NCI-H69 (cell line): Measurements from ENCODE around the gene ZNF749.

ENCODE experiments used
- DNase-seq: peaks from one replicate; lab custom pipeline; 2025; lab: John Stamatoyannopoulos, UW

ZNF749 gene

DNA sequence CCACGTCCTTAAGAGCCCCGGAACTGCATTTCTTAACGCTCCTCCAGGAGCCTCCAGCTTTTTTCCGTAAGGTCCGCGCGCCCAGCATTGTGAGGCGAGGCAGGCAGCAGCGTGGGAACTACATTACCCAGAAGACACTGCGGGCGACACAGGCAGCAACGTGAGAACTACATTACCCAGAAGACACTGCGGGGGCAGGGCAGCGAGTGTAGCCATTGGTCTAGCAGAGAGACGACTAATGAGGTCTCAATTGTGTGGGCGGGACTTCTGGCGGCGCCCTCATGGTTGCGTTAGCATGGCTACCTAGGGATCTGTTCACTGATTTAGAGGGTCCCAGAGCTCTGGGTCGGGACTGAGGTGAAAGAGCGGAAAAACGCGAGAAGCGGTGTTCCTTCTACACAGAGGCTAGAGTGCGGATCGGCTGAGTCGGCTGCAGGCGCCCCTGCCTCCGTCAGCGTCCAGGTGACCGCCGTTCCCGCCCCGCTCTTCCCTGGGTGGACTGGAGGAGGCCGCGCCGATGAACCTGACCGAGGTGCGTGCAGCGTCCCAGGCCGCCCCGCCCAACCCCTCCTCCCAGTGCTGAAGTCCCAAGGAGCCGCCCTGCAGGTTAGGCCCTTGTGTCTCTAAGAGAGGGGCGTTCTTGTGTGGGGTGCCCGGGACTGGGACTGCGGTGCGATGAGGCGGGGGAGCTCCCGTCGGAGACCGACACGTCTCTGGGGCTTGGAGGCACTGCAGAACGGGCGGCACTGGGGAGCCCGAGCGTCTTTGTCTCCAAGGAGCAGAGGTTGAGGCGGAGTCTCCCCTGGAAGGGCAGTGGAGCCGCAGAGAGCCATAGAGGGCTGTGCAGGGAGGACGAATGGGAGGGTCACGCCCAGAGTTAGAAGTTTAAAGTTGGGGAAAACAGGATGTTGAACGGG is at the start of gene ZNF749:
ZNF749 (plus strand) TSS at position 264 of the 917 bp plus-strand sequence; CDS start at position 518, 254 bp downstream.
- peak; percentile 99 for DNase-seq

- peak; percentile 28 for DNase-seq
These were observed 45.9 kb upstream of the ZNF749 start for GRCh38 chr19:57389194-57389729.

DNA sequence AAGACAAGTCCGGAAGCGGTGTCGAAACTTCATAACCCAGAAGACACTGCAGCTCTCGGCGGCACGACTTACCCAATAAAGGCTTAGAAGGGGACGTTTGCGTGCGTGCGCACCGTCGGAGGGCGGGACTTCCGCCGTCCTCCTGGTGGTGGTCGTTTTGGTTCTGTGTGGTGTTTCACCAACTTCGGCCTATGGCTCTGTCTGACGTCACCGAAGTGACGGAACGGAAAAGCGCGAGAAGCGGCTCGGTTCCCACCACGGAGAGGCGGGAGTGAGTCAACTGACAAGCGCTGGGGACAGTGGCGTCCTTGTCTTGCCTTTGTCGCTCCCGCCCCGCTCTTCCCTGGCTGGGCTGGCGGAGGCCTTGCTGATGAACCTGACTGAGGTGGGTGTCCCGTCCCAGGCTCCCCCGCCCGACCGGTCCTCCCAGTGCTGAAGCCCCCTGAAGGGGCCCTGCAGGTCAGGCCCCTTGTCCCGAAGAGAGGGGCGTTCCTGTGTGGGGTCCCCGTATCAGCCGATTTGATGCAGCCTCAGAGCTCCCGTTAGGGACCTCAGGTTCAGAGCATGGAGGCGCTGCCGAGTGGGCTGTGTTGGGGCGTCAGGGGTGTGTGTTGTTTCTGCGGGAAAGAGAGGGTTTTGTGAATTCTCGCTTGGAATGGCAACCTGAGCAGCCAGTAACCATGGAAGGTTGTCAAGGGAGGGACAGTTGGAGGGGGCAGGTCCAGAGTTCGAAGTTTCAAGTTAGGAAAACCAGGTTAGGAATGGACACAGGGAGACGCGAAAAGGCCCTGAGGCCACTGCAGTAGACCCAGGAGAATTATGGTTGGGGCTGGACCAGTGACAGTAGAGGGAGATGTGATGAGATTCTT is 45.2 kb upstream of the ZNF749 start, which contains the start of gene ZNF548:
ZNF548 (plus strand) TSS at position 125 of the 869 bp plus-strand sequence; CDS start at position 371, 246 bp downstream.
- peak; percentile 99 for DNase-seq

- DNase-seq, result no peak
These were observed 39.4 kb upstream of the ZNF749 start for GRCh38 chr19:57395710-57396109.

- DNase-seq, result no peak
These were observed 36.3 kb upstream of the ZNF749 start for GRCh38 chr19:57398868-57399267.

- DNase-seq, result no peak
These were observed 31.2 kb upstream of the ZNF749 start for GRCh38 chr19:57403737-57404563.

GRCh38 chr19:57406516-57407123 is 28.5 kb upstream of the ZNF749 start:
- peak; percentile 77 for DNase-seq

- DNase-seq, result peak; percentile 96
These were observed 24.1 kb upstream of the ZNF749 start, which contains the start of gene ZNF17 for GRCh38 chr19:57410877-57411671. Gene ZNF17 (plus strand): TSS chr19:57411161. CDS start chr19:57413616, 2,455 bp downstream.

DNA sequence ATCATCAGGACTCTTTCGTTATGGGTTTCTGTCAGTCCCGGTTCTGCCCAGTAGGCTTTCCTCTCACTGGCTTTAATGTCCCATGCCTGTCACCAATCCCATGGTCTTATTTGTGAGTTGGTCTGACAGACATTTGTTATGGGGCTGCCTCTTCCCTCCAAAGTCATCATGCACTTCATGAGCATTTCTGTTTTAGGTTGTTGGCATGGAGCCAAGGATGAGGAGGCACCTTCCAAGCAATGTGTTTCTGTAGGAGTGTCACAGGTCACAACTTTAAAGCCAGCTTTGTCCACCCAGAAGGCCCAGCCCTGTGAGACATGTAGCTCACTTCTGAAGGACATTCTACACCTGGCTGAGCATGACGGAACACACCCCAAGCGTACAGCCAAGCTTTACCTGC is 15.7 kb upstream of the ZNF749 start:
- no peak for DNase-seq

DNA sequence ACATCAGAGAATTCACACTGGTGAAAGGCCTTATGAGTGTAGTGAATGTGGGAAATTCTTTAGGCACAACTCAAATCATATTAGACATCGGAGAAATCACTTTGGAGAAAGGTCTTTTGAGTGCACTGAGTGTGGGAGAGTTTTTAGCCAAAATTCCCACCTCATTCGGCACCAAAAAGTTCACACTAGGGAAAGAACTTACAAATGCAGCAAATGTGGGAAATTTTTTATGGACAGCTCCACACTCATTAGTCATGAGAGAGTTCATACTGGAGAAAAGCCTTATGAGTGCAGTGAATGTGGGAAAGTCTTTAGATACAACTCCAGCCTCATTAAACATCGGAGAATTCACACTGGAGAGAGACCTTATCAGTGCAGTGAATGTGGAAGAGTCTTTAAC is 14.1 kb upstream of the ZNF749 start:
- DNase-seq, result no peak

- no peak for DNase-seq
These were observed 601 bp upstream of the ZNF749 start for GRCh38 chr19:57434386-57435061.

GRCh38 chr19:57436417-57436816 is 1.3 kb downstream of the ZNF749 start:
- no peak for DNase-seq

DNA sequence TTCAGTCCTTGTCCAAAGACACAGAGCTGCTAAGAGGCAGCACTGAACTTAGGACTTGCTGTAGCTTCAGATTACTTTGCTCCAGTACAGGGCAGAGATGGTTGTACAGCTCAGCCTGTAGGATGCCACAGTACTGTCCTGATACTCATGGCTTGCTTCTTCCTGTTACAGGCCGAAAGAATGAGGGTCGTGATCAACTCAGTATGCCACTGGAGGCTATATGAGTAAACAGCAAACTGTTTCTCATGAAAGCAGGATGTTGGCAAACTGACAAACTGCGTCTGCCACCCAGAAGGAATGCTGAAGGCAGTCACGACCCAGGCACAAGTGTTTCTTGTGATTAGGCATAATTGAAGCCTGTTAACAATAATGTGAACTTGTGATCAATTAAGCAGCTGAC is 2.8 kb downstream of the ZNF749 start:
- DNase-seq, result no peak

DNA sequence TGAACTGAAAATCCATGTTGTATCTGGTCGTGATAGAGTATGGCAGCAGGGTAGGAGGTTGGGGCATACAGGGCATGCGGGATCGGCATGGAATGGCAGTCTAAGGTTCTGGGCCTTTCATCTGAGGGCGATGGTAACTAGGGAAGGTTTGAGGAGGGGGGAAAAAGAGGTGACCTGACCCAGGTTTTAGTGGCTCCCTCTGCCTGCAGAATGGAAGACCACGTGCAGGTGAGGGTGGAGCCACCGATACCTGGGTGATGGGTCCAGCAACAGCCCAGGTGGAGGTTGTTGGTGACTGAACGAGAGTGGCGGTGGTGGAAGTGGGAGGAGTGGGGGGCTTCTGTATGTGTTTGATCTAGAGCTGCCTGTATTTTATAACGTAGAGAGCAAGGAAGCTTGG is 3.8 kb downstream of the ZNF749 start:
- DNase-seq, result no peak

DNA sequence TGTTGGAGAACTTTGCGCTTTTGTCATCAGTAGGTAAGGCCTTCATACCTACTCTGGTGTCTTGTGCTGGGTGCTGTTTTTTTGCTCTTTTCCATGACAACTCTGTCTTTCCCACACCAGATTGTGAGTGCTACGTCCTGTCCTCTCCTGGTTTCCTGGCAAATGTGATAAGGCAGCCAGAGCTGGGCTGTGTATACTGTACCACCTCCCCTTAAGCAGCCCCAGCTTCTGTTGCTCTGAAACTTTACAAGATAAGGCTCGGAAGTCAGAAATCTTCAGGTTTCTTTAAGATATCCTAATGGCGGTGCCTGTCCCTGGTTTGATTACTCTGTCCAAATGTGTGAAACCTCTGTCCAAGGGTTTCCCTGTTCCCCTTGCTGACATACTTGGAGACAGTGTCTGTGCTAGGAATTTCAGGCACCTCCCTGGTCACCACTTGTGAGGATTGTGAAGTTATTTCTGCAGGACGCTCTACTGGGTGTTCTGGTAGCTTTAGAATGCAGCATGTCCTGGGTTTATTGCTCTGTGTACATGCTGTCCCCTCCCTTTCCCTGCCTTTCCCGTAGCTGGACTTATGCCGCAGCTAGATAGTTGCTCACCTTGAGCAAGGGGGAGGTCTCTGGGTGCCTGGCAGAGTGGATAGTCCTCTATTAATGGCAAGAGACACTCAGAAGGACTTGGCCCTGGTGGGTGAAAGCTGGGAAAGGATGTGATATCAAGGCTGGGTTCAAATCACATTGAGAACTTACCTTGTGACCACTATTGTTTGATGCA is 7.0 kb downstream of the ZNF749 start:
- no peak for DNase-seq

GRCh38 chr19:57443121-57443696 is 8.1 kb downstream of the ZNF749 start:
- no peak for DNase-seq

DNA sequence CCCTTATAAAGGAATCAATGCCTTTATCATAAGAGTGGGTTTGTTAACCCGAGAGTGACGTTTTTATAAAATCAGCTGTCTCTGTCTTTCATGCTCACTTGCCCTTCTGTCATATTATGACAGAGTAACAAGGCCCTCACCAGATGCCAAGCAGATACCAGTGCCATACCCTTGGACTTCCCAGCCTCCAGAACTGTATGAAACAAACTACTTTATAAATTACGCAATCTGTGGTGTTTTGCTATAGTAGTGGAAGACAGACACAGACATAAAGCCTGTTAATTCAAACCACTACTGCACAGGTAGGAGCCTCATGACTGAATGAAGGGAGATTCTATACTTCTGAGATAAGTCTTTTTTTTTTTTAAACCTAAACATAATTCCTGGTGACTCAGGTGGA is 17.2 kb downstream of the ZNF749 start:
- no peak for DNase-seq

DNA sequence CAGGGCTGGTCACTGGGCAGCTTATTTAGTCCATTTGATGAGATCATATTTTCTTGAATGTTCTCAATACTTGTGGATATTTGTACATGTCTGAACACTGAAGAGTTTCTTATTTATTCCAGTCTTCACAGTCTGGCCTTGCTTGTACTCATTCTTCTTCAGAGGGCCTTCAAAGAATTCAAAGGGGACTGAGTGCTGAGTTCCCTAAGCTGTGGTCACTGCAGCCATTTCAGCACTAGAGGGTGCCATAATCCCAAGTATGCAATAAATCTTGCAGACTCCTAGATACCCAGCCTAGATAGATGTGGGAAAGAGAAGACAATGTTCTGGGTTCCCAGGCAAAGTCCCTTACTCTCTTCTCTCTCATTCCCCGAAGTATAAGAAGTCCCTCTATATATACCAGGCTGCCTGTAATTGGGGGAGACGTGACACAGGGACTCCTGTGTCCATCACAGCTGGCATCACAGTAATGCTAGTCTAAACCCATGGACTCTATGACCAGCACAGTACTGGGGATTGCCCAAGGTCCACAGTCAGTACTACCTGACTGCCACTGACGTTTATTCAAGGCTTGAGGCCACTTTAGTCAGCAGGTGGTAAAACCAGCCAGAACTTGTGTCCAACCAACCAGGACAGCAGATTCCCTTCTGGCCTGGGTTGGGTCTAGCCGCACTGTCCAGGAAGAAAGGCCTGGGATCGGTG is 30.7 kb downstream of the ZNF749 start:
- DNase-seq, result peak; percentile 58
